GM12878 (cell line): ENCODE measurements around the gene TRPM1. TPM values are rescaled to one million over a fixed set of nuclear protein-coding genes. Genes with fewer than 3 reads are reported as not detected.

Source experiments
- ATAC-seq: fragments of 200-7000 bp; cut with Tn5 transposase; 3 replicates; pipeline ENCODE4 v1.9.1; 2020; ENCODE audit warnings: mild to moderate bottlenecking, moderate library complexity
- BruUV-seq: library from RNA; stranded (reverse); fragments of 400-500 nt; replicated peaks from 2 replicates; lab custom pipeline; 2021; lab: Mats Ljungman, UMichigan
- CTCF ChIA-PET: fragments of 300-600 bp; sonication (Branson Sonifier 250); formaldehyde crosslinking; extraction: SDS; loops from one replicate; lab custom pipeline; 2021; ENCODE audit warnings: inconsistent platforms; lab: Yijun Ruan, JAX
- POLR2A ChIA-PET: fragments of 350-600 bp; formaldehyde crosslinking; extraction: SDS; loops from one replicate; lab custom pipeline; 2021; ENCODE audit warnings: inconsistent platforms; lab: Charles Lee
- RAD21 ChIA-PET: fragments of 300-600 bp; sonication (Branson Sonifier 250); formaldehyde crosslinking; loops from one replicate; lab custom pipeline; 2023; ENCODE audit warnings: antibody characterized with exemption; ENCODE audit not compliant: unreplicated experiment; lab: Charles Lee
- SMC1A ChIA-PET: fragments of 300-600 bp; sonication (Branson Sonifier 250); formaldehyde crosslinking; loops from one replicate; lab custom pipeline; 2023; ENCODE audit not compliant: unreplicated experiment, uncharacterized antibody; lab: Charles Lee
- DNase-seq: peaks from one replicate; pipeline ENCODE4 v3.0.0-alpha.2; 2011; ENCODE audit warnings: low read depth, low spot score
- FAIRE-seq: peaks from 3 replicates; lab custom pipeline; 2011; peaks lifted over from hg19 to GRCh38; lab: Jason Lieb, UNC
- H2AFZ ChIP-seq: 2 replicates; pipeline ENCODE4 v1.6.0; 2011; ENCODE audit warnings: low read depth, low read length, control low read depth; ENCODE audit not compliant: control insufficient read depth
- H3K27ac ChIP-seq: 2 replicates; pipeline ENCODE4 v1.5.1; 2011; ENCODE audit warnings: control low read depth; ENCODE audit not compliant: control insufficient read depth, insufficient read depth
- H3K27me3 ChIP-seq, 2 experiments: replicated peaks in 1 of 2; 2 replicates each; pipeline versions ENCODE4 v1.6.0 to v1.6.1; 2011; ENCODE audit warnings: low read length in 1 of 2; ENCODE audit not compliant: control insufficient read depth in 2 of 2, insufficient read depth in 2 of 2
- H3K36me3 ChIP-seq, 2 experiments: 2 replicates each; pipeline ENCODE4 v1.5.1; 2011; ENCODE audit warnings: low read length in 1 of 2; ENCODE audit not compliant: control insufficient read depth in 2 of 2, insufficient read depth in 2 of 2
- H3K4me1 ChIP-seq: 2 replicates; pipeline ENCODE4 v1.6.1; 2011; ENCODE audit warnings: mild to moderate bottlenecking, low read length, moderate library complexity, mixed read lengths; ENCODE audit not compliant: control insufficient read depth, insufficient read depth
- H3K4me2 ChIP-seq: 2 replicates; pipeline ENCODE4 v1.6.0; 2011; ENCODE audit warnings: control low read depth; ENCODE audit not compliant: control insufficient read depth, insufficient read depth
- H3K4me3 ChIP-seq: fragments of 200-600 bp; sonication (generic); 2 replicates; pipeline ENCODE4 v1.5.1; 2016
- H3K79me2 ChIP-seq: 2 replicates; pipeline ENCODE4 v1.6.0; 2011; ENCODE audit warnings: low read length; ENCODE audit not compliant: control insufficient read depth, insufficient read depth
- H3K9ac ChIP-seq: 2 replicates; pipeline ENCODE4 v1.8.0; 2011; ENCODE audit warnings: low read length, control low read depth, mixed read lengths; ENCODE audit not compliant: control insufficient read depth, insufficient read depth
- H3K9me3 ChIP-seq: replicated peaks from 3 replicates; pipeline ENCODE4 v1.5.1; 2011; ENCODE audit warnings: mild to moderate bottlenecking, low read length; ENCODE audit not compliant: control insufficient read depth, insufficient read depth
- H4K20me1 ChIP-seq: 2 replicates; pipeline ENCODE4 v1.6.0; 2011; ENCODE audit not compliant: control insufficient read depth, insufficient read depth
- BRCA1 ChIP-seq: IDR thresholded peaks from 2 replicates; pipeline ENCODE4 v1.6.1; 2011; ENCODE audit warnings: low read depth, low read length, improper control_type of control experiment
- CHD4 ChIP-seq: fragments of 200-600 bp; sonication (generic); IDR thresholded peaks from 2 replicates; pipeline ENCODE4 v1.6.1; 2016; ENCODE audit warnings: mild to moderate bottlenecking
- HDGF ChIP-seq: fragments of 450-650 bp; IDR thresholded peaks from 2 replicates; pipeline ENCODE4 v1.6.1; 2016; ENCODE audit warnings: antibody characterized with exemption
- MEF2A ChIP-seq: IDR thresholded peaks from 2 replicates; pipeline ENCODE4 v1.6.1; 2011; ENCODE audit warnings: low read depth, mild to moderate bottlenecking, low read length, moderate library complexity; ENCODE audit not compliant: insufficient read depth
- MYC ChIP-seq: IDR thresholded peaks from 2 replicates; pipeline ENCODE4 v1.6.1; 2011; ENCODE audit warnings: mild to moderate bottlenecking, low read length, moderate library complexity, inconsistent platforms; ENCODE audit not compliant: insufficient read depth, insufficient replicate concordance, insufficient read length, severe bottlenecking
- RAD21 ChIP-seq: IDR thresholded peaks from 2 replicates; pipeline ENCODE4 v1.6.1; 2011; ENCODE audit warnings: mild to moderate bottlenecking, low read depth, low read length, moderate library complexity; ENCODE audit not compliant: insufficient read depth
- RCOR1 ChIP-seq: conservative IDR thresholded peaks from 2 replicates; pipeline ENCODE4 v1.6.1; 2012; ENCODE audit warnings: low read depth, low read length, improper control_type of control experiment
- RUNX3 ChIP-seq: IDR thresholded peaks from 2 replicates; pipeline ENCODE4 v1.6.1; 2012; ENCODE audit warnings: low read length, inconsistent platforms
- SPI1 ChIP-seq: IDR thresholded peaks from 2 replicates; pipeline ENCODE4 v1.6.1; 2011; ENCODE audit warnings: low read depth, mild to moderate bottlenecking, low read length, moderate library complexity, borderline replicate concordance; ENCODE audit not compliant: insufficient read depth
- SRF ChIP-seq, 2 experiments: IDR thresholded peaks; 2 replicates each; pipeline ENCODE4 v1.6.1; 2011; ENCODE audit warnings: low read depth in 2 of 2, low read length in 2 of 2, mild to moderate bottlenecking in 1 of 2, moderate library complexity in 1 of 2
- ZNF217 ChIP-seq: fragments of 450-650 bp; IDR thresholded peaks from 2 replicates; pipeline ENCODE4 v1.6.1; 2017; ENCODE audit warnings: antibody characterized with exemption, mild to moderate bottlenecking
- WGBS: methylation state at CpG from one replicate; pipeline ENCODE4 v1.1.6; 2016; ENCODE audit warnings: low lambda C conversion rate; ENCODE audit not compliant: insufficient replicate concordance, insufficient coverage; ENCODE audit errors: missing lambda C conversion rate; 5-methylcytosine and 5-hydroxymethylcytosine counted together
- in situ Hi-C: fragments of 300-500 bp; cut with MboI; formaldehyde crosslinking; loops from 9 replicates; pipeline ENCODE4 v1.14.3; 2018; ENCODE audit warnings: mixed read lengths
- intact Hi-C: fragments of 100-400 bp; cut with micrococcal nuclease; formaldehyde crosslinking; loops from one replicate; pipeline ENCODE4 v1.14.2; 2022; ENCODE audit not compliant: unreplicated experiment
- polyA plus RNA-seq, 11 experiments: library from polyadenylated mRNA; depleted of rRNA in 4 of 11; unstranded in 6 of 11; stranded (reverse) in 5 of 11; fragments of >200 nt; fragmentation: Nextera tagmentation in 4 of 11; fragmentation: Illumina TruSeq in 1 of 11; extraction: Ambion mirVana in 4 of 11; extraction: Trizol in 1 of 11; gene quantifications; 1 replicate in 1 of 11; 2 replicates in 10 of 11; pipeline versions ENCODE4 v1.2.1 to v1.2.3, GENCODE V29; 2011 to 2016; ENCODE audit warnings: inconsistent platforms in 2 of 11, missing spikeins in 2 of 11, low read depth in 1 of 11
- total RNA-seq, 4 experiments: library from RNA; depleted of rRNA in 3 of 4; stranded (reverse); fragments of >200 nt in 3 of 4; fragmentation: Illumina TruSeq in 1 of 4; extraction: Trizol in 1 of 4; gene quantifications; 2 replicates each; pipeline versions ENCODE4 v1.2.1 to v1.2.3, GENCODE V29; 2013 to 2021
- TF ChIP-seq, protein P1 (sequence below): fragments of 450-650 bp; IDR thresholded peaks from 2 replicates; pipeline ENCODE4 v1.6.1; 2017; ENCODE audit warnings: borderline replicate concordance
- TF ChIP-seq, protein P2 (sequence below): IDR thresholded peaks from 2 replicates; pipeline ENCODE4 v1.6.1; 2012; ENCODE audit warnings: mild to moderate bottlenecking, low read depth, low read length
- TF ChIP-seq, protein P3 (sequence below): IDR thresholded peaks from 2 replicates; pipeline ENCODE4 v1.6.1; 2012; ENCODE audit warnings: low read depth, low read length, improper control_type of control experiment

TRPM1 gene
- total and polyA plus RNA-seq, 10 of the 15 experiments (the other 5 are each of a cell fraction or from before 2014, with no cell fraction given) = 0.01 to 0.10 (median 0.05) TPM; not detected in 4

DNA sequence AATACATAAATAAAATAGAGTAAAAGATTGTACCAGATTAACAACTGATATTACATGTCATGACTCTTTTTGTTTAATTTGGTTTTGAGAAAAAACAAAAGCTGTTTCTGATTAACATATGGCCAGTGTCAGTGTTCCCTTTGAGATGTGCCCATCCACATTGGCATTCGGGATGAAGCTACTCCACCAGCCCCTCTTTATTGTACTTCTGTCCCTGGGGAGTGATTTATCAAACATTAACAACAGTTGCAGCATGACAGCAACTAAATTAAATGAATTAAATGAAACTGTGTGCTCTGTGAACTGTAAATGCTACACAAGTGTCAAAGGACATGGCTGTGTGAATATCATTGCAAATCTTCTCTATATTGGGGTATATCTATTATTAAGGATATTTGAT lies 84.2 kb downstream of the TRPM1 start:
- no peaks in the 10 kb centered on the region for H4K20me1 ChIP-seq
- peaks cover 21% of the 10 kb centered on the region for H3K4me1 ChIP-seq
- FAIRE-seq (no peak), DNase-seq (no peak), ATAC-seq (no peak)
- no peak overlapping the region for H2AFZ ChIP-seq
- ChIA-PET POLR2A (interaction anchor here (1.0 kb wide), 1 partner anchor 20 kb away, joined by 3 read pairs; no protein-coding TSS in a partner anchor), SMC1A (interaction anchor here (1.1 to 4.7 kb wide), 3 partner anchors 12 to 158 kb away, joined by 4 to 40 read pairs (median 6); no protein-coding TSS in a partner anchor), CTCF (interaction anchor here (1.2 kb wide), 1 partner anchor 112 kb away, joined by 3 read pairs; no protein-coding TSS in a partner anchor), RAD21 (no interaction called here)
- H3K4me3 ChIP-seq = no peak overlapping the region
- no peaks in the 10 kb centered on the region; the same call in 2 of the 3 replicates for H3K9me3 ChIP-seq
- H3K27me3 ChIP-seq = no peaks in the 10 kb centered on the region
- in situ Hi-C loops (no loop called here), intact Hi-C loops (no loop called here)
- no peak overlapping the region for H3K27ac ChIP-seq
- H3K79me2 ChIP-seq = no peaks in the 10 kb centered on the region
- no peak overlapping the region for H3K9ac ChIP-seq
- no peaks in the 10 kb centered on the region for H3K36me3 ChIP-seq
- H3K4me2 ChIP-seq = no peak overlapping the region
- no TSS peak for BruUV-seq
- WGBS = 5% methylated on average over 1 of the region's 1 CpG
- TF ChIP-seq SPI1 (no peak), MEF2A (no peak), ZNF217 (no peak), BRCA1 (no peak), MYC (no peak), CHD4 (no peak), RCOR1 (no peak), RAD21 (no peak), SRF (IDR thresholded peaks at IDR 0.05; ENCODE audit: low read depth in 2 of 2, low read length in 2 of 2) (no peak), RUNX3 (no peak), HDGF (no peak)
- TF ChIP-seq, protein P1, sequence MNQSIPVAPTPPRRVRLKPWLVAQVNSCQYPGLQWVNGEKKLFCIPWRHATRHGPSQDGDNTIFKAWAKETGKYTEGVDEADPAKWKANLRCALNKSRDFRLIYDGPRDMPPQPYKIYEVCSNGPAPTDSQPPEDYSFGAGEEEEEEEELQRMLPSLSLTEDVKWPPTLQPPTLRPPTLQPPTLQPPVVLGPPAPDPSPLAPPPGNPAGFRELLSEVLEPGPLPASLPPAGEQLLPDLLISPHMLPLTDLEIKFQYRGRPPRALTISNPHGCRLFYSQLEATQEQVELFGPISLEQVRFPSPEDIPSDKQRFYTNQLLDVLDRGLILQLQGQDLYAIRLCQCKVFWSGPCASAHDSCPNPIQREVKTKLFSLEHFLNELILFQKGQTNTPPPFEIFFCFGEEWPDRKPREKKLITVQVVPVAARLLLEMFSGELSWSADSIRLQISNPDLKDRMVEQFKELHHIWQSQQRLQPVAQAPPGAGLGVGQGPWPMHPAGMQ = no peak
- TF ChIP-seq, protein P2, sequence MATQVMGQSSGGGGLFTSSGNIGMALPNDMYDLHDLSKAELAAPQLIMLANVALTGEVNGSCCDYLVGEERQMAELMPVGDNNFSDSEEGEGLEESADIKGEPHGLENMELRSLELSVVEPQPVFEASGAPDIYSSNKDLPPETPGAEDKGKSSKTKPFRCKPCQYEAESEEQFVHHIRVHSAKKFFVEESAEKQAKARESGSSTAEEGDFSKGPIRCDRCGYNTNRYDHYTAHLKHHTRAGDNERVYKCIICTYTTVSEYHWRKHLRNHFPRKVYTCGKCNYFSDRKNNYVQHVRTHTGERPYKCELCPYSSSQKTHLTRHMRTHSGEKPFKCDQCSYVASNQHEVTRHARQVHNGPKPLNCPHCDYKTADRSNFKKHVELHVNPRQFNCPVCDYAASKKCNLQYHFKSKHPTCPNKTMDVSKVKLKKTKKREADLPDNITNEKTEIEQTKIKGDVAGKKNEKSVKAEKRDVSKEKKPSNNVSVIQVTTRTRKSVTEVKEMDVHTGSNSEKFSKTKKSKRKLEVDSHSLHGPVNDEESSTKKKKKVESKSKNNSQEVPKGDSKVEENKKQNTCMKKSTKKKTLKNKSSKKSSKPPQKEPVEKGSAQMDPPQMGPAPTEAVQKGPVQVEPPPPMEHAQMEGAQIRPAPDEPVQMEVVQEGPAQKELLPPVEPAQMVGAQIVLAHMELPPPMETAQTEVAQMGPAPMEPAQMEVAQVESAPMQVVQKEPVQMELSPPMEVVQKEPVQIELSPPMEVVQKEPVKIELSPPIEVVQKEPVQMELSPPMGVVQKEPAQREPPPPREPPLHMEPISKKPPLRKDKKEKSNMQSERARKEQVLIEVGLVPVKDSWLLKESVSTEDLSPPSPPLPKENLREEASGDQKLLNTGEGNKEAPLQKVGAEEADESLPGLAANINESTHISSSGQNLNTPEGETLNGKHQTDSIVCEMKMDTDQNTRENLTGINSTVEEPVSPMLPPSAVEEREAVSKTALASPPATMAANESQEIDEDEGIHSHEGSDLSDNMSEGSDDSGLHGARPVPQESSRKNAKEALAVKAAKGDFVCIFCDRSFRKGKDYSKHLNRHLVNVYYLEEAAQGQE = no peak
- TF ChIP-seq, protein P3, sequence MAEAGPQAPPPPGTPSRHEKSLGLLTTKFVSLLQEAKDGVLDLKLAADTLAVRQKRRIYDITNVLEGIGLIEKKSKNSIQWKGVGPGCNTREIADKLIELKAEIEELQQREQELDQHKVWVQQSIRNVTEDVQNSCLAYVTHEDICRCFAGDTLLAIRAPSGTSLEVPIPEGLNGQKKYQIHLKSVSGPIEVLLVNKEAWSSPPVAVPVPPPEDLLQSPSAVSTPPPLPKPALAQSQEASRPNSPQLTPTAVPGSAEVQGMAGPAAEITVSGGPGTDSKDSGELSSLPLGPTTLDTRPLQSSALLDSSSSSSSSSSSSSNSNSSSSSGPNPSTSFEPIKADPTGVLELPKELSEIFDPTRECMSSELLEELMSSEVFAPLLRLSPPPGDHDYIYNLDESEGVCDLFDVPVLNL = no peak
